HepG2 (cell line): ENCODE measurements around the gene PKP4. TPM values are rescaled to one million over a fixed set of nuclear protein-coding genes. Genes with fewer than 3 reads are reported as not detected.
A peak's percentile ranks its signal among the peaks of the same experiment; 100 is the strongest.

Source experiments
- ATAC-seq: fragments of 200-7000 bp; cut with Tn5 transposase; 3 replicates; pipeline ENCODE4 v1.9.1; 2020; ENCODE audit warnings: mild to moderate bottlenecking, moderate library complexity
- BruUV-seq: library from RNA; stranded (reverse); fragments of 400-500 nt; replicated peaks from 2 replicates; lab custom pipeline; 2021; lab: Mats Ljungman, UMichigan
- CTCF ChIA-PET: fragments of 300-600 bp; formaldehyde crosslinking; extraction: SDS; loops from one replicate; lab custom pipeline; 2021; ENCODE audit warnings: low total read pairs, inconsistent platforms, low intra/inter-chr PET ratio; lab: Yijun Ruan, JAX
- POLR2A ChIA-PET: fragments of 350-600 bp; sonication (Branson Sonifier 250); formaldehyde crosslinking; loops from one replicate; lab custom pipeline; 2020; ENCODE audit warnings: antibody characterized with exemption, inconsistent platforms; lab: Yijun Ruan, JAX
- DNase-seq: peaks from one replicate; pipeline ENCODE4 v3.0.0-alpha.2; 2015; ENCODE audit warnings: low spot score
- FAIRE-seq: peaks from 3 replicates; lab custom pipeline; 2011; peaks lifted over from hg19 to GRCh38; lab: Jason Lieb, UNC
- H2AFZ ChIP-seq: one replicate; pipeline ENCODE4 v1.6.1; 2011; ENCODE audit warnings: low read length, inconsistent platforms
- H3K27ac ChIP-seq: fragments of 300-600 bp; 3 replicates; pipeline ENCODE4 v1.8.0; 2011; ENCODE audit warnings: mixed run types, mild to moderate bottlenecking, mixed read lengths, low read length, inconsistent platforms; ENCODE audit not compliant: insufficient read depth; ENCODE audit errors: extremely low read length
- H3K27me3 ChIP-seq, 2 experiments: fragments of 200-600 bp in 1 of 2; 2 replicates in 1 of 2; 3 replicates in 1 of 2; pipeline versions ENCODE4 v1.6.0 to v1.8.0; 2011; ENCODE audit warnings: low read length in 2 of 2, mild to moderate bottlenecking in 2 of 2, moderate library complexity in 2 of 2, inconsistent platforms in 1 of 2; ENCODE audit not compliant: insufficient read depth in 2 of 2, control insufficient read depth in 1 of 2
- H3K36me3 ChIP-seq, 2 experiments: fragments of 200-600 bp in 1 of 2; replicated peaks in 1 of 2; 2 replicates in 1 of 2; 3 replicates in 1 of 2; pipeline versions ENCODE4 v1.5.1 to v1.8.0; 2011; ENCODE audit warnings: low read length in 2 of 2, inconsistent platforms in 1 of 2; ENCODE audit not compliant: insufficient read depth in 2 of 2, control insufficient read depth in 1 of 2
- H3K4me1 ChIP-seq: 2 replicates; pipeline ENCODE4 v1.5.1; 2012; ENCODE audit warnings: low read length, inconsistent platforms; ENCODE audit not compliant: insufficient read depth
- H3K4me2 ChIP-seq: 2 replicates; pipeline ENCODE4 v1.6.0; 2011; ENCODE audit warnings: low read depth, low read length, inconsistent platforms
- H3K4me3 ChIP-seq, 3 experiments: fragments of 200-600 bp in 1 of 3; sonication (generic), shearing (Covaris generic) in 1 of 3; replicated peaks in 1 of 3; 2 replicates each; pipeline ENCODE4 v1.5.1; 2011 to 2016; ENCODE audit warnings: low read length in 3 of 3, inconsistent platforms in 2 of 3, low read depth in 2 of 3, mild to moderate bottlenecking in 2 of 3, control low read depth in 1 of 3, mixed read lengths in 1 of 3; ENCODE audit not compliant: insufficient read depth in 1 of 3
- H3K79me2 ChIP-seq: one replicate; pipeline ENCODE4 v1.6.1; 2011; ENCODE audit warnings: low read length, inconsistent platforms; ENCODE audit not compliant: insufficient read depth
- H3K9ac ChIP-seq: 2 replicates; pipeline ENCODE4 v1.6.0; 2011; ENCODE audit warnings: mild to moderate bottlenecking, low read depth, low read length, inconsistent platforms; ENCODE audit not compliant: insufficient read depth
- H3K9me3 ChIP-seq: 2 replicates; pipeline ENCODE4 v1.5.1; 2012; ENCODE audit warnings: mild to moderate bottlenecking, low read length
- H4K20me1 ChIP-seq: 2 replicates; pipeline ENCODE4 v1.6.0; 2011; ENCODE audit warnings: inconsistent platforms, mild to moderate bottlenecking, low read length, moderate library complexity; ENCODE audit not compliant: insufficient read depth
- CTCF ChIP-seq: sonication (generic); formaldehyde crosslinking; IDR thresholded peaks from 2 replicates; pipeline ENCODE4 v1.5.0; 2020; ENCODE audit warnings: mild to moderate bottlenecking, missing genetic modification reagents, moderate library complexity
- HNRNPK ChIP-seq: fragments of 200-400 bp; formaldehyde crosslinking; IDR thresholded peaks from 2 replicates; pipeline ENCODE4 v1.6.1; 2018; ENCODE audit warnings: low read length, low read depth, moderate library complexity, mild to moderate bottlenecking; ENCODE audit not compliant: poor library complexity, severe bottlenecking
- MAFK ChIP-seq, 2 experiments: IDR thresholded peaks in 1 of 2; conservative IDR thresholded peaks in 1 of 2; 2 replicates each; pipeline ENCODE4 v1.6.1; 2011; ENCODE audit warnings: improper control_type of control experiment in 2 of 2, low read length in 2 of 2
- PLRG1 ChIP-seq: fragments of 450-650 bp; conservative IDR thresholded peaks from 2 replicates; pipeline ENCODE4 v1.6.1; 2016
- REXO4 ChIP-seq: sonication (generic); formaldehyde crosslinking; IDR thresholded peaks from 2 replicates; pipeline ENCODE4 v1.8.0; 2022; ENCODE audit warnings: missing genetic modification reagents, mild to moderate bottlenecking, borderline replicate concordance
- TBX3 ChIP-seq: fragments of 450-650 bp; IDR thresholded peaks from 2 replicates; pipeline ENCODE4 v1.6.1; 2017; ENCODE audit warnings: antibody characterized with exemption, mild to moderate bottlenecking, inconsistent platforms, borderline replicate concordance
- ZNF124 ChIP-seq: sonication (generic); formaldehyde crosslinking; IDR thresholded peaks from 2 replicates; pipeline ENCODE4 v1.4.0; 2020; ENCODE audit warnings: missing genetic modification reagents
- ZNF256 ChIP-seq: sonication (generic); formaldehyde crosslinking; conservative IDR thresholded peaks from 2 replicates; pipeline ENCODE4 v1.4.0; 2020; ENCODE audit warnings: missing genetic modification reagents
- ZNF317 ChIP-seq: sonication (generic); formaldehyde crosslinking; IDR thresholded peaks from 2 replicates; pipeline ENCODE4 v1.5.0; 2020; ENCODE audit warnings: mild to moderate bottlenecking, missing genetic modification reagents
- ZNF510 ChIP-seq: sonication (generic); formaldehyde crosslinking; IDR thresholded peaks from 2 replicates; pipeline ENCODE4 v1.4.0; 2020; ENCODE audit warnings: low read depth, mild to moderate bottlenecking, missing genetic modification reagents
- ZNF557 ChIP-seq: sonication (generic); formaldehyde crosslinking; IDR thresholded peaks from 2 replicates; pipeline ENCODE4 v1.4.0; 2020; ENCODE audit warnings: missing genetic modification reagents
- ZNF737 ChIP-seq: sonication (generic); formaldehyde crosslinking; IDR thresholded peaks from 2 replicates; pipeline ENCODE4 v1.5.0; 2020; ENCODE audit warnings: missing genetic modification reagents, mild to moderate bottlenecking, borderline replicate concordance
- ZNF839 ChIP-seq: sonication (generic); formaldehyde crosslinking; IDR thresholded peaks from 2 replicates; pipeline ENCODE4 v1.4.0; 2020; ENCODE audit warnings: missing genetic modification reagents, mild to moderate bottlenecking, borderline replicate concordance
- ZZZ3 ChIP-seq: sonication (generic); formaldehyde crosslinking; IDR thresholded peaks from 2 replicates; pipeline ENCODE4 v1.4.0; 2020; ENCODE audit warnings: missing genetic modification reagents, mild to moderate bottlenecking, borderline replicate concordance
- WGBS: methylation state at CpG from one replicate; pipeline ENCODE4 v1.1.6; 2017; ENCODE audit warnings: low lambda C conversion rate; 5-methylcytosine and 5-hydroxymethylcytosine counted together
- in situ Hi-C: cut with HindIII; loops from 2 replicates; pipeline ENCODE4 v1.10.0; 2017; ENCODE audit warnings: low pct_unique_long_range_greater_than_20kb; ENCODE audit not compliant: extremely low pct_ligation_motif_present
- intact Hi-C: fragments of 100-400 bp; cut with micrococcal nuclease; formaldehyde crosslinking; loops from one replicate; pipeline ENCODE4 v1.10.0; 2022; ENCODE audit not compliant: unreplicated experiment
- polyA plus RNA-seq, 8 experiments: library from polyadenylated mRNA; depleted of rRNA in 3 of 8; stranded (reverse) in 7 of 8; unstranded in 1 of 8; fragments of >200 nt; fragmentation: Illumina TruSeq in 4 of 8; extraction: Trizol in 4 of 8; gene quantifications; 2 replicates each; pipeline versions ENCODE4 v1.2.1 to v1.2.3, GENCODE V29; 2011 to 2016; ENCODE audit warnings: low read depth in 4 of 8, missing spikeins in 1 of 8, mixed read lengths in 1 of 8; ENCODE audit not compliant: insufficient read depth in 1 of 8
- total RNA-seq, 5 experiments: library from RNA; depleted of rRNA; stranded (reverse); fragments of >200 nt; fragmentation: Illumina TruSeq; extraction: Trizol; gene quantifications; 2 replicates each; pipeline ENCODE4 v1.2.3, GENCODE V29; 2016; ENCODE audit warnings: low read depth in 1 of 5
- TF ChIP-seq, protein P1 (sequence below): sonication (generic); formaldehyde crosslinking; IDR thresholded peaks from 2 replicates; pipeline ENCODE4 v1.4.0; 2020; ENCODE audit warnings: missing genetic modification reagents, borderline replicate concordance

PKP4 gene
- total and polyA plus RNA-seq, 2 of the 13 experiments (the other 11 are each of a cell fraction or from before 2014, with no cell fraction given), result 80.9 to 90.5 TPM

GRCh38 chr2:158463496-158464095 is 6.8 kb downstream of the PKP4 start (continued):
- TF ChIP-seq, protein P1, sequence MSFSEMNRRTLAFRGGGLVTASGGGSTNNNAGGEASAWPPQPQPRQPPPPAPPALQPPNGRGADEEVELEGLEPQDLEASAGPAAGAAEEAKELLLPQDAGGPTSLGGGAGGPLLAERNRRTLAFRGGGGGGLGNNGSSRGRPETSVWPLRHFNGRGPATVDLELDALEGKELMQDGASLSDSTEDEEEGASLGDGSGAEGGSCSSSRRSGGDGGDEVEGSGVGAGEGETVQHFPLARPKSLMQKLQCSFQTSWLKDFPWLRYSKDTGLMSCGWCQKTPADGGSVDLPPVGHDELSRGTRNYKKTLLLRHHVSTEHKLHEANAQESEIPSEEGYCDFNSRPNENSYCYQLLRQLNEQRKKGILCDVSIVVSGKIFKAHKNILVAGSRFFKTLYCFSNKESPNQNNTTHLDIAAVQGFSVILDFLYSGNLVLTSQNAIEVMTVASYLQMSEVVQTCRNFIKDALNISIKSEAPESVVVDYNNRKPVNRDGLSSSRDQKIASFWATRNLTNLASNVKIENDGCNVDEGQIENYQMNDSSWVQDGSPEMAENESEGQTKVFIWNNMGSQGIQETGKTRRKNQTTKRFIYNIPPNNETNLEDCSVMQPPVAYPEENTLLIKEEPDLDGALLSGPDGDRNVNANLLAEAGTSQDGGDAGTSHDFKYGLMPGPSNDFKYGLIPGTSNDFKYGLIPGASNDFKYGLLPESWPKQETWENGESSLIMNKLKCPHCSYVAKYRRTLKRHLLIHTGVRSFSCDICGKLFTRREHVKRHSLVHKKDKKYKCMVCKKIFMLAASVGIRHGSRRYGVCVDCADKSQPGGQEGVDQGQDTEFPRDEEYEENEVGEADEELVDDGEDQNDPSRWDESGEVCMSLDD (CRISPR knock-in tag), result no peak
- TF ChIP-seq ZZZ3, result no peak

GRCh38 chr2:158464426-158465281 is 7.9 kb downstream of the PKP4 start:
- BruUV-seq, result no TSS peak
- 85% methylated on average over 4 of the region's 4 CpGs for WGBS
- TF ChIP-seq HNRNPK (no peak), ZNF737 (CRISPR knock-in tag) (no peak), ZNF124 (CRISPR knock-in tag) (no peak), TBX3 (no peak), PLRG1 (no peak), ZNF256 (no peak), CTCF (peak; percentile 55), REXO4 (CRISPR knock-in tag) (no peak), ZNF510 (CRISPR knock-in tag) (no peak), ZNF557 (no peak), ZNF317 (CRISPR knock-in tag) (no peak), ZNF839 (no peak), MAFK (conservative IDR thresholded peaks at IDR 0.05 in 1 of 2, IDR thresholded peaks at IDR 0.05 in 1 of 2; ENCODE audit: low read length in 2 of 2) (0 out of 4 replicates have a peak, but pooled peaks of 1 of the 2 experiments have one; percentile 12)

More at GRCh38 chr2:158464426-158465281, 7.9 kb downstream of the PKP4 start:
- Histone ChIP-seq H3K9ac (no peak overlapping the region), H3K36me3 (peaks cover 2% of the 10 kb centered on the region in 2 experiments; a peak in 3 of 5 replicates), H3K9me3 (no peaks in the 10 kb centered on the region), H4K20me1 (peaks cover 59% of the 10 kb centered on the region), H3K79me2 (peaks cover 97% of the 10 kb centered on the region), H2AFZ (no peak overlapping the region), H3K4me3 (no peak overlapping the region), H3K4me2 (no peak overlapping the region), H3K4me1 (peaks cover 44% of the 10 kb centered on the region), H3K27ac (no peak overlapping the region), H3K27me3 (no peaks in the 10 kb centered on the region)
- DNase-seq (peak; percentile 40), ATAC-seq (peak; percentile 88), FAIRE-seq (no peak)
- CTCF ChIA-PET, result interaction anchor here (1.6 to 2.0 kb wide), 2 partner anchors 290 to 440 kb away, joined by 5 read pairs; no protein-coding TSS in a partner anchor
- intact Hi-C loops, result loop anchor here (5.0 kb wide), 1 partner anchor 33 kb away; no protein-coding TSS in a partner anchor
- in situ Hi-C loops, result loop anchor here (25.0 kb wide), 1 partner anchor 273 kb away; no protein-coding TSS in a partner anchor
- POLR2A ChIA-PET, result interaction anchor here (1.6 kb wide), 1 partner anchor 8 kb away, joined by 6 read pairs; the partner anchor contains the start of genes CCDC148 and PKP4
